Thoracic aorta (tissue), 2 donors: ENCODE results near the gene IPCEF1. TPM values are rescaled to one million over a fixed set of nuclear protein-coding genes. Genes with fewer than 3 reads are reported as not detected.

Experiments used
- ATAC-seq: fragments of 150-250 bp; one replicate; pipeline ENCODE4 v1.8.0; 2017; ENCODE audit warnings: low read depth; ENCODE audit not compliant: insufficient number of reproducible peaks, low FRiP score
- DNase-seq: peaks from one replicate; pipeline ENCODE4 v3.0.0-alpha.2; 2020; ENCODE audit warnings: low spot score
- H3K27ac ChIP-seq, 2 donors: fragments of 200-600 bp; sonication (generic); 1 replicate in 1 of 2; 2 replicates in 1 of 2; pipeline ENCODE4 v1.5.1; 2016; ENCODE audit warnings: mild to moderate bottlenecking in 2 of 2, moderate library complexity in 2 of 2
- H3K27me3 ChIP-seq: fragments of 200-600 bp; sonication (generic); replicated peaks from 2 replicates; pipeline ENCODE4 v1.6.0; 2016; ENCODE audit warnings: mild to moderate bottlenecking; ENCODE audit not compliant: insufficient read depth
- H3K36me3 ChIP-seq: fragments of 200-600 bp; sonication (generic); one replicate; pipeline ENCODE4 v1.5.1; 2016
- H3K4me1 ChIP-seq, 2 donors: fragments of 200-600 bp; sonication (generic); 1 replicate in 1 of 2; 2 replicates in 1 of 2; pipeline versions ENCODE4 v1.5.1 to v1.6.0; 2016; ENCODE audit warnings: low read depth in 2 of 2, mild to moderate bottlenecking in 1 of 2; ENCODE audit not compliant: control insufficient read depth in 1 of 2
- H3K4me3 ChIP-seq: fragments of 200-600 bp; sonication (generic); 2 replicates; pipeline ENCODE4 v1.5.1; 2016; ENCODE audit warnings: mild to moderate bottlenecking
- H3K9me3 ChIP-seq: fragments of 200-600 bp; sonication (generic); 2 replicates; pipeline ENCODE4 v1.5.1; 2016
- CTCF ChIP-seq: fragments of 200-600 bp; sonication (generic); IDR thresholded peaks from one replicate; pipeline ENCODE4 v1.5.1; 2019; ENCODE audit warnings: antibody characterized with exemption
- total RNA-seq, 2 donors: library from RNA; depleted of rRNA; stranded (reverse); fragments of >200 nt; gene quantifications; one replicate each; pipeline versions ENCODE4 v1.1.0 to v1.2.3, GENCODE V29; 2016

The IPCEF1 gene
- total RNA-seq, 2 donors from 2014 or later = 2.8 to 3.8 TPM

- DNase-seq = no peak
- Histone ChIP-seq H3K9me3 (no peaks in the 10 kb centered on the region), H3K27me3 (no peaks in the 10 kb centered on the region), H3K36me3 (no peaks in the 10 kb centered on the region), H3K4me1 (no peaks in the 10 kb centered on the region), H3K4me3 (no peak overlapping the region), H3K27ac (no peak overlapping the region)
- TF ChIP-seq CTCF = no peak
- ATAC-seq = no peak
These were observed 243.2 kb downstream of the IPCEF1 start for GRCh38 chr6:154113392-154113791.

DNA sequence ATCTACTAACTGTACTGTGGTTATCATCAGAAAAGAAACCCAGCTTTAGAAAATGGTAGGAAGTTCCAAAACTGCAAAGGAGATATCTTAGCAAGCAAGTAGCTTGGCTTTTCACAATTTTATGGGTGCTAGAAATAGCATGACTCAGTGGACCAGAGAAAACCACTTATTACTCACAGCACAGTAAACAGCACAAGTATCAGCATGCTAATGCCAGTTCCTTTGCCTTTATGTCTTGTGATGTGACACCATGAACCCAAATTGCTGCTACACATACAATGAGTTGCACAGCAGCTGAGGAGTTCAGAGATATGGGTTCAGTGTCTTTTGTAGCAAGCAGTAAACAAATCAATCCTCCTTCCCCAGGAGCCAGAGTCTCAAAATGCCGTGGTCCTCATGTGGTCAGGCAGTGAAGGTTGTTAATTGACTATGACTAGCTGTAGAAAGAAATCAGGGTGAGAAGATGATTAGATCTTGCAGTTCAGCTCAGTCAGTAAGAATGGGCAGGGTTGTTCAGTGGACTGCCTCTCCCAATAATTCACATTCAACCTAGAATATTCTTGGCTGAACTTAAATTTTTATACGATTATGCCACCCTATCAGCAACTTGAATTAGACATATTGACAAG, 244.3 kb downstream of the IPCEF1 start:
- Histone ChIP-seq H3K9me3 (no peaks in the 10 kb centered on the region), H3K27ac (no peak overlapping the region), H3K27me3 (no peaks in the 10 kb centered on the region), H3K4me3 (no peak overlapping the region), H3K4me1 (no peaks in the 10 kb centered on the region), H3K36me3 (no peaks in the 10 kb centered on the region)
- ATAC-seq (no peak), DNase-seq (no peak)
- no peak for TF ChIP-seq CTCF

GRCh38 chr6:154111025-154111424, 245.6 kb downstream of the IPCEF1 start:
- H3K27ac ChIP-seq = no peak overlapping the region
- H3K27me3 ChIP-seq = no peaks in the 10 kb centered on the region
- ATAC-seq (no peak), DNase-seq (no peak)
- no peak for TF ChIP-seq CTCF
- no peaks in the 10 kb centered on the region for H3K36me3 ChIP-seq
- H3K4me1 ChIP-seq = no peaks in the 10 kb centered on the region
- no peaks in the 10 kb centered on the region for H3K9me3 ChIP-seq
- no peak overlapping the region for H3K4me3 ChIP-seq

DNA sequence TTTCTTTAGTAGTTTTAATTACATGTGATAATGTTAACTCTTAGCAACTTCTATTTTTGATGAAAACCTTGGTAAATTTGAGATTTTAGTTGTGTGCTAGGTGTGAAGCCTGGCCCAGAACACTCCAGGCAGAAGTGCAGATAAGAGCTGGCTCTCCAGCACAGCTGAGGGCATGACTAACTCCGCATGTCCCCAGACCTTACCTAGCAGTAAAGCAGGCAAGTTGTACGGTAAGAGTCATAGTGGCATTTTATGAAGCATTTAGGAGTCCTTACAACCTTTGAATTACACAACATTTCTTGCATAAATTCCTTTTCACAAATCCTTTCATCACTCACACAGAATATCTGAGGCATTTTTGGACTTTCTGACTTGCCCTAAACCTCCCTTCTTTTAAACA, 250.4 kb downstream of the IPCEF1 start:
- DNase-seq (no peak), ATAC-seq (no peak)
- Histone ChIP-seq H3K9me3 (peaks cover 2% of the 10 kb centered on the region), H3K4me1 (no peaks in the 10 kb centered on the region), H3K27me3 (no peaks in the 10 kb centered on the region), H3K4me3 (no peak overlapping the region), H3K36me3 (no peaks in the 10 kb centered on the region), H3K27ac (no peak overlapping the region)
- TF ChIP-seq CTCF = no peak

Other genes with a start within 250 kb of the IPCEF1 start
- gene CNKSR3, start 153.9 kb upstream of the IPCEF1 start, total RNA-seq = 10 to 100 TPM; 20.2 to 22.9 TPM